Measurements from ENCODE around the gene SPDYA.

Gene SPDYA

DNA sequence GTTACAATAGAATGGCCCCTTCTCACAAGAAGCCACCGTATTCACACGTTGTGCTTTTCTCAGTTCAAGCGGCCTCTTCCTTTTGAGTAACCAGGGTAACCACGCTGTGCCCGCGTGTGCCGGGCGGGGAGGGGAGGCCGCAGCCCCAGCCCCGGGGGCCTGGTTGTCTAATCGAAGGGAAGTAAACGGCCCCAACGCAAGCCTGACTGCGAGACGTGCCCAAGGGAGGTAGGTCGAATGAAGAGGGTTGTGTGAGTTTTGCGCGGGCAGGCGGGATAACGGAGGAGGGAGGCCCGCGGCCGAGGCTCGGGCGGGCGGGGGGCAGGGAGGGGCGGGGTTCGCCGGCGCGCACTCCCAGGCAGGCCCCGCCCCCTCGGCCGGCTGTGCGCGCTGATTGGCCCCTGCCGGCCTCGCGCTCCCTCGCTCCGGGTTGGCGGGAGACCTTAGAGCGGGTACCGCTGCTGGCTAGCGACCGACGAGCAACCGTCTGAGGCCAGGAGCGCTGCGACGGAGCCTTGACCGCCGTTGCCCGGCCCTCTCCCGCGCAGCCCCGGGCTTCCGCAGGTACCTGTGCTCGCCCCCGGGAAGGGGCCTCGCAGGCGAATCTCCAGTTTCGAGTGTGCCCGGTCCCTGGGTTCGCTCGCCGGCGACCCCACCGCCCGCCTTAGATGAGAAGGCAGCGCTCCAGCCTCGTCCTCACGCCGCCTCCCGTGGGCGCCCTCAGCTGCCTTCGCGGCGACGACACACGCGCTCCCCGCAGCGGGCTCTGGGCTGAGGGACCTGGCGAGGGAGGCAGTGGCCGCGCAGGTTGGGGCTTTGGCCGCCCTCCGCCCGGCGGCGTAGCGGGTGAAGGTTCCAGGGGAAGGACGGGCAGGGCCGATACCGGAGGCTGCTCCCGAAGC lies at the start of gene SPDYA:
TSS of gene SPDYA (plus strand) at position 451 of the 902 bp plus-strand sequence. CDS start 5,181 bp downstream, outside the sequence.
- no peaks in the 10 kb centered on the region for H3K9me3 ChIP-seq (ENCODE audit: control insufficient read depth in 5 of 5, low read length in 5 of 5)
- peaks cover 2 to 15% (median 13%) of the 10 kb centered on the region in 5 donors for H3K4me1 ChIP-seq (ENCODE audit: control insufficient read depth in 5 of 5, insufficient read depth in 5 of 5, low read length in 5 of 5)
- H3K9ac ChIP-seq (ENCODE audit: low read length in 5 of 5): peak within 1 kb of the TSS in 3 of 5 donors; percentile 30 to 72 (median 35)
- H3K27ac ChIP-seq (ENCODE audit: low read depth, low read length): no peak within 1 kb of the TSS
- H3K4me3 ChIP-seq (ENCODE audit: low read depth in 1 of 5, low read length in 5 of 5): peak within 1 kb of the TSS; percentile 43 to 71 (median 69)
- H3K36me3 ChIP-seq (ENCODE audit: control insufficient read depth in 5 of 5, insufficient read depth in 5 of 5, low read length in 5 of 5): peaks cover 0 to 1% (median 0%) of the 10 kb centered on the region in 5 donors
- no peaks in the 10 kb centered on the region for H3K27me3 ChIP-seq (ENCODE audit: control insufficient read depth in 5 of 5, insufficient read depth in 4 of 5, low read length in 5 of 5)

- H3K4me3 ChIP-seq (ENCODE audit: low read depth in 1 of 5, low read length in 5 of 5): no peak overlapping the region
- H3K27me3 ChIP-seq (ENCODE audit: control insufficient read depth in 5 of 5, insufficient read depth in 4 of 5, low read length in 5 of 5): no peaks in the 10 kb centered on the region
- peaks cover 4 to 13% (median 6%) of the 10 kb centered on the region in 5 donors for H3K36me3 ChIP-seq (ENCODE audit: control insufficient read depth in 5 of 5, insufficient read depth in 5 of 5, low read length in 5 of 5)
- H3K9ac ChIP-seq (ENCODE audit: low read length in 5 of 5): no peak overlapping the region
- no peak overlapping the region for H3K27ac ChIP-seq (ENCODE audit: low read depth, low read length)
- no peaks in the 10 kb centered on the region for H3K9me3 ChIP-seq (ENCODE audit: control insufficient read depth in 5 of 5, low read length in 5 of 5)
- H3K4me1 ChIP-seq (ENCODE audit: control insufficient read depth in 5 of 5, insufficient read depth in 5 of 5, low read length in 5 of 5): peaks cover 4 to 42% (median 32%) of the 10 kb centered on the region in 5 donors
Observed at GRCh38 chr2:28761420-28761819, 49.2 kb upstream of the SPDYA start.

DNA sequence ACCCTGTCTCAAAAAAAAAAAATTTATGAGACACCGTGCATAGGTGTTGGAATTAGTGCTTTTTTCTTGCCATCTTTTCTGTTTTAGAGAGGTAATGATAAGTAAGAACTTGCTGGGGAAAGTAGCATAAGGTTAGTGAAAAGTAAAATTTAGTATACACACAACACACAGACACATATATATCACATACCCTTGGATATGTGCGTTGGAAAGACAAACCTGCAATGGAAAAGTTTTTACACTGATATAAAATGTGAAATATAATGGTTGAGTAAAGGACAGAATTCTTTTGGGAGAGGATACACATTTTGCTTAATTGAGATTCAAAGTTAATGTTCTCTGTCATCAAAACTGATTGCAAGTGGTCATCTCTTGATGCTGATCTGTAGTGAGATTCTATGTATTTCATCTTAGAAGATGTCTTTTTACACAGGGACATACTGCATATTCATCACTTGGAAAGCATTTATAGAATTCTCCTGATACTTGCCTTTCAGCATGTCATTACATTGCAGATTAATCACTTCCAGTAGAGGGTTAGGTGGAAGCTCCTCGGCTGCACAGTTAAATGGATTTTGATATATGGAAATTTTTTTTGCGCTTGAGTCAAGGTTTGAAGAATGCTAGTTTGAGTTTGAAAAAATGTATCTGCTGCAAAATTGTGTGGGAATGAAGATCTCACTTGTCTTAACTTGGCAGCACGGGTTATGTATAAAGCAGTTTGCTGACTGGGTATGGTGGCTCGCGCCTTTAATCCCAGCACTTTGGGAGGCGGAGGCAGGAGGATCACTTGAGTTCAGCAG lies 45.5 kb upstream of the SPDYA start:
- Histone ChIP-seq H3K4me1 (ENCODE audit: control insufficient read depth in 5 of 5, insufficient read depth in 5 of 5, low read length in 5 of 5) (peaks cover 2 to 25% (median 20%) of the 10 kb centered on the region in 5 donors), H3K9me3 (ENCODE audit: control insufficient read depth in 5 of 5, low read length in 5 of 5) (no peaks in the 10 kb centered on the region), H3K27ac (ENCODE audit: low read depth, low read length) (no peak overlapping the region), H3K27me3 (ENCODE audit: control insufficient read depth in 5 of 5, insufficient read depth in 4 of 5, low read length in 5 of 5) (no peaks in the 10 kb centered on the region), H3K36me3 (ENCODE audit: control insufficient read depth in 5 of 5, insufficient read depth in 5 of 5, low read length in 5 of 5) (peaks cover 0 to 10% (median 4%) of the 10 kb centered on the region in 5 donors), H3K9ac (ENCODE audit: low read length in 5 of 5) (no peak overlapping the region), H3K4me3 (ENCODE audit: low read depth in 1 of 5, low read length in 5 of 5) (no peak overlapping the region)

GRCh38 chr2:28766070-28766469 lies 44.6 kb upstream of the SPDYA start:
- Histone ChIP-seq H3K36me3 (ENCODE audit: control insufficient read depth in 5 of 5, insufficient read depth in 5 of 5, low read length in 5 of 5) (peaks cover 0 to 6% (median 0%) of the 10 kb centered on the region in 5 donors), H3K27me3 (ENCODE audit: control insufficient read depth in 5 of 5, insufficient read depth in 4 of 5, low read length in 5 of 5) (no peaks in the 10 kb centered on the region), H3K27ac (ENCODE audit: low read depth, low read length) (no peak overlapping the region), H3K9me3 (ENCODE audit: control insufficient read depth in 5 of 5, low read length in 5 of 5) (no peaks in the 10 kb centered on the region), H3K4me3 (ENCODE audit: low read depth in 1 of 5, low read length in 5 of 5) (no peak overlapping the region), H3K4me1 (ENCODE audit: control insufficient read depth in 5 of 5, insufficient read depth in 5 of 5, low read length in 5 of 5) (peaks cover 2 to 30% (median 20%) of the 10 kb centered on the region in 5 donors), H3K9ac (ENCODE audit: low read length in 5 of 5) (no peak overlapping the region)

GRCh38 chr2:28767337-28767736 lies 43.3 kb upstream of the SPDYA start:
- Histone ChIP-seq H3K9ac (ENCODE audit: low read length in 5 of 5) (no peak overlapping the region), H3K27me3 (ENCODE audit: control insufficient read depth in 5 of 5, insufficient read depth in 4 of 5, low read length in 5 of 5) (no peaks in the 10 kb centered on the region), H3K9me3 (ENCODE audit: control insufficient read depth in 5 of 5, low read length in 5 of 5) (no peaks in the 10 kb centered on the region), H3K36me3 (ENCODE audit: control insufficient read depth in 5 of 5, insufficient read depth in 5 of 5, low read length in 5 of 5) (no peaks in the 10 kb centered on the region), H3K27ac (ENCODE audit: low read depth, low read length) (no peak overlapping the region), H3K4me1 (ENCODE audit: control insufficient read depth in 5 of 5, insufficient read depth in 5 of 5, low read length in 5 of 5) (peaks cover 2 to 31% (median 18%) of the 10 kb centered on the region in 5 donors), H3K4me3 (ENCODE audit: low read depth in 1 of 5, low read length in 5 of 5) (no peak overlapping the region)

DNA sequence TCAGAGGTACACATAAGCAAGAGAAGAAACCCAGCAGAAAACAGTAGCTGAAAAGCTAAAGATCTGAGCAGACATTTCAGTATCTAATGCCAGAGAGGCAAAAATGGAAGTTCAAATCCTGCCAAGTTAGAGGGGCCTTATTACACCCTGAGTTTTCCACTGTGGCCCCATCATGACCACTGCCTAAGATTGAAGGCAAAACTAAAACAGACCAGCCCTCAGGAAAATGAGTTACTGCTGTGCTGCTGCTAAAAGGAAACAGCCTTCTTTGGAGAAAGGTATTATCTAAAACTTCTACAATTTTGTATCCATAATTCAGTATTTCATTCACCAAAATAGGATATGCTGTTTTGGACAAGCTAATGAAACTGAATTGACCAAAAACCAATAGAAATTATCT lies 42.2 kb upstream of the SPDYA start:
- H3K4me1 ChIP-seq (ENCODE audit: control insufficient read depth in 5 of 5, insufficient read depth in 5 of 5, low read length in 5 of 5): peaks cover 2 to 22% (median 10%) of the 10 kb centered on the region in 5 donors
- no peaks in the 10 kb centered on the region for H3K27me3 ChIP-seq (ENCODE audit: control insufficient read depth in 5 of 5, insufficient read depth in 4 of 5, low read length in 5 of 5)
- H3K9me3 ChIP-seq (ENCODE audit: control insufficient read depth in 5 of 5, low read length in 5 of 5): no peaks in the 10 kb centered on the region
- H3K27ac ChIP-seq (ENCODE audit: low read depth, low read length): no peak overlapping the region
- no peaks in the 10 kb centered on the region for H3K36me3 ChIP-seq (ENCODE audit: control insufficient read depth in 5 of 5, insufficient read depth in 5 of 5, low read length in 5 of 5)
- no peak overlapping the region for H3K4me3 ChIP-seq (ENCODE audit: low read depth in 1 of 5, low read length in 5 of 5)
- no peak overlapping the region for H3K9ac ChIP-seq (ENCODE audit: low read length in 5 of 5)

DNA sequence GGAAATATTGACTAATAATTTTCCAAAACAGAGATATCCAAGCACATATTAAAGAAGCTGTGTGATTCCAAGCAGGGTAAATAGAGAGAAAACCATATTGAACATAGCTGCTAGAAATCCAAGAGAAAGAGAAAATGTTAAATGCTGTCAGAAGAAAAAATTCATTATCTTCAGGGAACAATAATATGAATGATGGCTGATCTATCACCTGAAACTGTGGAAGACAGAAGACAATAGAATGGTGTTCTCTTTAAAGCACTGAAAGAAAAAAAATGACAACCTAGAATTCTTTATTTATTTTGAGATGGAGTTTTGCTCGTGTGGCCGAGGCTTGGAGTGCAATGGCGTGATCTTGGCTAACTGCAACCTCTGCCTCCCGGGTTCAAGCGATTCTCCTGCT lies 41.7 kb upstream of the SPDYA start:
- Histone ChIP-seq H3K27me3 (ENCODE audit: control insufficient read depth in 5 of 5, insufficient read depth in 4 of 5, low read length in 5 of 5) (no peaks in the 10 kb centered on the region), H3K27ac (ENCODE audit: low read depth, low read length) (no peak overlapping the region), H3K4me3 (ENCODE audit: low read depth in 1 of 5, low read length in 5 of 5) (no peak overlapping the region), H3K4me1 (ENCODE audit: control insufficient read depth in 5 of 5, insufficient read depth in 5 of 5, low read length in 5 of 5) (peaks cover 2 to 27% (median 10%) of the 10 kb centered on the region in 5 donors), H3K36me3 (ENCODE audit: control insufficient read depth in 5 of 5, insufficient read depth in 5 of 5, low read length in 5 of 5) (no peaks in the 10 kb centered on the region), H3K9me3 (ENCODE audit: control insufficient read depth in 5 of 5, low read length in 5 of 5) (no peaks in the 10 kb centered on the region), H3K9ac (ENCODE audit: low read length in 5 of 5) (no peak overlapping the region)

DNA sequence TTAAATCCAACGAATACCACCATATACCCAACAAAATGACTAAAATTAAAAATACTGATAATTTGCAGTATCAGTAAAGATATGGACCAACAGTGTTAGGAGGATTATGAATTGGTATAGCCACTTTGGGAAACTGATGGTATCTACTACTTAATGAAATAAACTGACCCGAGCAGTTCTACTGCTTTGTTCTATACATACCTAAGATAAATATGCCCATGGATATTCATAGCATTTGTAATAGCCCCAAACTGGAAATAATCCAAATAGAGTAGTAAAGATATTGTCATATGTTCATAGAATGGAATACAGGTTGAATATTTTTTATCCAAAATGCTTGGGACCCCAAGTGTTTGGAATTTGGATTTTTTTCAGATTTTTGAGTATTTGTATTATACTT lies 38.3 kb upstream of the SPDYA start:
- H3K27ac ChIP-seq (ENCODE audit: low read depth, low read length): no peak overlapping the region
- no peak overlapping the region for H3K4me3 ChIP-seq (ENCODE audit: low read depth in 1 of 5, low read length in 5 of 5)
- H3K9me3 ChIP-seq (ENCODE audit: control insufficient read depth in 5 of 5, low read length in 5 of 5): no peaks in the 10 kb centered on the region
- no peak overlapping the region for H3K9ac ChIP-seq (ENCODE audit: low read length in 5 of 5)
- H3K4me1 ChIP-seq (ENCODE audit: control insufficient read depth in 5 of 5, insufficient read depth in 5 of 5, low read length in 5 of 5): peaks cover 0 to 24% (median 10%) of the 10 kb centered on the region in 5 donors
- H3K36me3 ChIP-seq (ENCODE audit: control insufficient read depth in 5 of 5, insufficient read depth in 5 of 5, low read length in 5 of 5): peaks cover 0 to 8% (median 2%) of the 10 kb centered on the region in 5 donors
- no peaks in the 10 kb centered on the region for H3K27me3 ChIP-seq (ENCODE audit: control insufficient read depth in 5 of 5, insufficient read depth in 4 of 5, low read length in 5 of 5)

DNA sequence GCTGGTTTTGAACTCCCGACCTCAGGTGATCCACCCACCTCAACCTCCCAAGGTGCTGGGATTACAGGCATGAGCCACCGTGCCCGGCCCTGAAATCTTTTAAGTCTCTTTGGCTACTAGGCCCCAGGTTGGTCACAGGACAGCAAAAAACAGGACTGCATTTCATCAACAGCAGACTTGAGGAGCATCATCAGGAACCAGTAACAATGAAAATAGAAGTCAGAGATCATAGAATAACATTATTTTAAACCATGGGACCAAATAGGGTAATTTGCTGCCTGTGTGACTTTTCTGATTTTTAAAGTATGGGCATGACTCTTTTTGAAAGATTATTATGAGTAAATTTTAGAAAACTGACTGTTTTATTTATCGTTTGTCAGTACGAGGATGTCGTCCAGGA lies 34.2 kb upstream of the SPDYA start:
- Histone ChIP-seq H3K9ac (ENCODE audit: low read length in 5 of 5) (no peak overlapping the region), H3K4me3 (ENCODE audit: low read depth in 1 of 5, low read length in 5 of 5) (no peak overlapping the region), H3K27me3 (ENCODE audit: control insufficient read depth in 5 of 5, insufficient read depth in 4 of 5, low read length in 5 of 5) (no peaks in the 10 kb centered on the region), H3K36me3 (ENCODE audit: control insufficient read depth in 5 of 5, insufficient read depth in 5 of 5, low read length in 5 of 5) (peaks cover 25 to 39% (median 36%) of the 10 kb centered on the region in 5 donors), H3K27ac (ENCODE audit: low read depth, low read length) (no peak overlapping the region), H3K4me1 (ENCODE audit: control insufficient read depth in 5 of 5, insufficient read depth in 5 of 5, low read length in 5 of 5) (peaks cover 0 to 12% (median 5%) of the 10 kb centered on the region in 5 donors), H3K9me3 (ENCODE audit: control insufficient read depth in 5 of 5, low read length in 5 of 5) (no peaks in the 10 kb centered on the region)

DNA sequence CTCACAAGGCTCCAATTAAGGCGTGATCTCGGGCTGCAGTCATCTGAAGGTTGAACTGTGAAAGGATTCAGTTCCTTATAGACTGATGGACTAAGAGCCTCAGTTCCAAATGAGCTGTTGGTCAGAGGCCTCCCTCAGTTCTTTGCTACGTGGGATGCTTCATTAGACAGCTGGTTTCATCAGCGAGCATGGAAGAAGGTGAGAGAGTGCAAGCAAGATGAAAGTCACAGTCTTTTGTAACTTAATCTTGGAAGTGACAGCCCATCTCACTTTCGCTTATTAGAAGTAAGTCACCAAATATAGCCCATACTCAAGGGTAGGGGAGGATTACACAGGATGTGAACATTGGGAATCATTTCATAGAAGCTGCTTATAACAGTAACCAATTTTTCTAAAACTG lies 32.2 kb upstream of the SPDYA start:
- peaks cover 37 to 57% (median 51%) of the 10 kb centered on the region in 5 donors for H3K36me3 ChIP-seq (ENCODE audit: control insufficient read depth in 5 of 5, insufficient read depth in 5 of 5, low read length in 5 of 5)
- H3K9me3 ChIP-seq (ENCODE audit: control insufficient read depth in 5 of 5, low read length in 5 of 5): no peaks in the 10 kb centered on the region
- H3K4me1 ChIP-seq (ENCODE audit: control insufficient read depth in 5 of 5, insufficient read depth in 5 of 5, low read length in 5 of 5): peaks cover 0 to 10% (median 3%) of the 10 kb centered on the region in 5 donors
- H3K4me3 ChIP-seq (ENCODE audit: low read depth in 1 of 5, low read length in 5 of 5): no peak overlapping the region
- no peak overlapping the region for H3K27ac ChIP-seq (ENCODE audit: low read depth, low read length)
- H3K27me3 ChIP-seq (ENCODE audit: control insufficient read depth in 5 of 5, insufficient read depth in 4 of 5, low read length in 5 of 5): no peaks in the 10 kb centered on the region
- H3K9ac ChIP-seq (ENCODE audit: low read length in 5 of 5): no peak overlapping the region
